Adipocyte (in vitro differentiated cells): ENCODE measurements around the gene FRK.
A peak's percentile ranks its signal among the peaks of the same experiment; 100 is the strongest.

Source experiments
- DNase-seq: peaks from one replicate; pipeline ENCODE4 v3.0.0-alpha.2; 2015; ENCODE audit warnings: low read depth
- H3K27me3 ChIP-seq: replicated peaks from 2 replicates; pipeline ENCODE4 v1.7.0; 2013; ENCODE audit warnings: mild to moderate bottlenecking, low read length, moderate library complexity; ENCODE audit not compliant: control insufficient read depth, insufficient read depth
- H3K36me3 ChIP-seq: 2 replicates; pipeline ENCODE4 v1.7.0; 2013; ENCODE audit warnings: low read length, mild to moderate bottlenecking, moderate library complexity; ENCODE audit not compliant: control insufficient read depth, insufficient read depth, severe bottlenecking
- H3K4me1 ChIP-seq: 2 replicates; pipeline ENCODE4 v1.7.0; 2013; ENCODE audit warnings: mild to moderate bottlenecking, low read length, moderate library complexity; ENCODE audit not compliant: control insufficient read depth, insufficient read depth
- H3K4me3 ChIP-seq: 2 replicates; pipeline ENCODE4 v1.7.0; 2013; ENCODE audit warnings: mild to moderate bottlenecking, low read length, moderate library complexity
- H3K9ac ChIP-seq: 2 replicates; pipeline ENCODE4 v1.7.0; 2013; ENCODE audit warnings: mild to moderate bottlenecking, low read length, moderate library complexity
- H3K9me3 ChIP-seq: 2 replicates; pipeline ENCODE4 v1.7.0; 2013; ENCODE audit warnings: mild to moderate bottlenecking, low read length, moderate library complexity; ENCODE audit not compliant: control insufficient read depth

The FRK gene

GRCh38 chr6:116073765-116074440 is 13.2 kb upstream of the FRK start:
- Histone ChIP-seq H3K27me3 (no peaks in the 10 kb centered on the region), H3K36me3 (no peaks in the 10 kb centered on the region), H3K4me3 (no peak overlapping the region), H3K9ac (no peak overlapping the region), H3K4me1 (no peaks in the 10 kb centered on the region), H3K9me3 (no peaks in the 10 kb centered on the region)
- peak; percentile 50 for DNase-seq

GRCh38 chr6:116072368-116072767 is 11.7 kb upstream of the FRK start:
- Histone ChIP-seq H3K9ac (no peak overlapping the region), H3K9me3 (no peaks in the 10 kb centered on the region), H3K36me3 (no peaks in the 10 kb centered on the region), H3K4me3 (no peak overlapping the region), H3K4me1 (no peaks in the 10 kb centered on the region), H3K27me3 (no peaks in the 10 kb centered on the region)
- DNase-seq, result no peak

- no peaks in the 10 kb centered on the region for H3K36me3 ChIP-seq
Observed at GRCh38 chr6:116070616-116071389, 10.1 kb upstream of the FRK start.

GRCh38 chr6:116070101-116070500 is 9.4 kb upstream of the FRK start:
- no peak overlapping the region for H3K4me3 ChIP-seq
- H3K36me3 ChIP-seq, result no peaks in the 10 kb centered on the region
- no peaks in the 10 kb centered on the region for H3K9me3 ChIP-seq
- no peak overlapping the region for H3K9ac ChIP-seq
- no peaks in the 10 kb centered on the region for H3K4me1 ChIP-seq
- DNase-seq, result no peak
- H3K27me3 ChIP-seq, result no peaks in the 10 kb centered on the region

More at GRCh38 chr6:116070616-116071389, 10.1 kb upstream of the FRK start:
- H3K27me3 ChIP-seq, result no peaks in the 10 kb centered on the region
- H3K4me3 ChIP-seq, result no peak overlapping the region
- H3K9ac ChIP-seq, result no peak overlapping the region
- H3K4me1 ChIP-seq, result no peaks in the 10 kb centered on the region
- no peak for DNase-seq
- H3K9me3 ChIP-seq, result no peaks in the 10 kb centered on the region

GRCh38 chr6:116066789-116067188 is 6.1 kb upstream of the FRK start:
- DNase-seq, result no peak
- Histone ChIP-seq H3K27me3 (no peaks in the 10 kb centered on the region), H3K9ac (no peak overlapping the region), H3K9me3 (no peaks in the 10 kb centered on the region), H3K4me3 (no peak overlapping the region), H3K36me3 (no peaks in the 10 kb centered on the region), H3K4me1 (no peaks in the 10 kb centered on the region)

GRCh38 chr6:116064666-116065065 is 4.0 kb upstream of the FRK start:
- Histone ChIP-seq H3K4me3 (no peak overlapping the region), H3K27me3 (no peaks in the 10 kb centered on the region), H3K4me1 (peaks cover 17% of the 10 kb centered on the region), H3K9ac (no peak overlapping the region), H3K9me3 (no peaks in the 10 kb centered on the region), H3K36me3 (no peaks in the 10 kb centered on the region)
- no peak for DNase-seq

- Histone ChIP-seq H3K9me3 (no peaks in the 10 kb centered on the region), H3K4me1 (peaks cover 20% of the 10 kb centered on the region), H3K27me3 (no peaks in the 10 kb centered on the region), H3K4me3 (no peak overlapping the region), H3K36me3 (no peaks in the 10 kb centered on the region), H3K9ac (no peak overlapping the region)
- DNase-seq, result no peak
Observed at GRCh38 chr6:116062496-116062895, 1.8 kb upstream of the FRK start.

GRCh38 chr6:116059713-116060571 is 749 bp downstream of the FRK start:
- peak overlapping the region; percentile 77 for H3K9ac ChIP-seq
- no peak for DNase-seq
- H3K9me3 ChIP-seq, result no peaks in the 10 kb centered on the region
- peaks cover 20% of the 10 kb centered on the region for H3K4me1 ChIP-seq
- H3K36me3 ChIP-seq, result no peaks in the 10 kb centered on the region
- H3K27me3 ChIP-seq, result no peaks in the 10 kb centered on the region
- peak overlapping the region; percentile 82 for H3K4me3 ChIP-seq

- Histone ChIP-seq H3K4me3 (no peak overlapping the region), H3K4me1 (peaks cover 20% of the 10 kb centered on the region), H3K27me3 (no peaks in the 10 kb centered on the region), H3K36me3 (no peaks in the 10 kb centered on the region), H3K9ac (no peak overlapping the region), H3K9me3 (no peaks in the 10 kb centered on the region)
- no peak for DNase-seq
Observed at GRCh38 chr6:116057766-116058165, 2.9 kb downstream of the FRK start.

GRCh38 chr6:116055513-116055912 is 5.2 kb downstream of the FRK start:
- peaks cover 12% of the 10 kb centered on the region for H3K4me1 ChIP-seq
- no peaks in the 10 kb centered on the region for H3K9me3 ChIP-seq
- no peak overlapping the region for H3K4me3 ChIP-seq
- H3K9ac ChIP-seq, result no peak overlapping the region
- no peak for DNase-seq
- H3K27me3 ChIP-seq, result no peaks in the 10 kb centered on the region
- H3K36me3 ChIP-seq, result no peaks in the 10 kb centered on the region

- DNase-seq, result no peak
- H3K4me1 ChIP-seq, result no peaks in the 10 kb centered on the region
- no peak overlapping the region for H3K9ac ChIP-seq
- no peak overlapping the region for H3K4me3 ChIP-seq
- H3K9me3 ChIP-seq, result no peaks in the 10 kb centered on the region
- H3K36me3 ChIP-seq, result no peaks in the 10 kb centered on the region
- no peaks in the 10 kb centered on the region for H3K27me3 ChIP-seq
Observed at GRCh38 chr6:116051244-116051643, 9.4 kb downstream of the FRK start.
